NCI-H748 treated with DMSO at 0.1 percent for 48 hours (cell line): Measurements from ENCODE around the gene BEST2.

Experiments
- DNase-seq: peaks from one replicate; lab custom pipeline; 2025; lab: John Stamatoyannopoulos, UW

BEST2 gene

DNA sequence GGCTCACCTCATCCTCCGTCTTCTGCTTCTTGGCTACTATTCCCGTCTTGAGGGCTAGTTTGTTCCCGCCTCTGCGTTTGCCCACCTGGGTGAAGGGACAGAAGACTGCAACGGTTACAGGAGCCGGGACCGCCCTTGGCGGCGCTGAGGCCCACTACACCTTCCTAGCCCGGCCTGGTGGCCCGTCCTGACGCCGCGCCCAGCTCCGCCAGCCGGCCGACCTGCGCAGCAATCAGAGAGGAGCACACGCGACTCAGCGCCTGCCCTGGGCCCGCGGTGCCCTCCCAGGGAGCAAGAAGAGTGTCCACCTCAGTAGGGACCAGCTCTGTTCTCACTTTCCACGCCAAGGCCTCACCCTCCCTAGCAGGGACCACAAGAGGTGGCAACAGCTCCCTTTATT, 20.3 kb upstream of the BEST2 start:
- no peak for DNase-seq

DNA sequence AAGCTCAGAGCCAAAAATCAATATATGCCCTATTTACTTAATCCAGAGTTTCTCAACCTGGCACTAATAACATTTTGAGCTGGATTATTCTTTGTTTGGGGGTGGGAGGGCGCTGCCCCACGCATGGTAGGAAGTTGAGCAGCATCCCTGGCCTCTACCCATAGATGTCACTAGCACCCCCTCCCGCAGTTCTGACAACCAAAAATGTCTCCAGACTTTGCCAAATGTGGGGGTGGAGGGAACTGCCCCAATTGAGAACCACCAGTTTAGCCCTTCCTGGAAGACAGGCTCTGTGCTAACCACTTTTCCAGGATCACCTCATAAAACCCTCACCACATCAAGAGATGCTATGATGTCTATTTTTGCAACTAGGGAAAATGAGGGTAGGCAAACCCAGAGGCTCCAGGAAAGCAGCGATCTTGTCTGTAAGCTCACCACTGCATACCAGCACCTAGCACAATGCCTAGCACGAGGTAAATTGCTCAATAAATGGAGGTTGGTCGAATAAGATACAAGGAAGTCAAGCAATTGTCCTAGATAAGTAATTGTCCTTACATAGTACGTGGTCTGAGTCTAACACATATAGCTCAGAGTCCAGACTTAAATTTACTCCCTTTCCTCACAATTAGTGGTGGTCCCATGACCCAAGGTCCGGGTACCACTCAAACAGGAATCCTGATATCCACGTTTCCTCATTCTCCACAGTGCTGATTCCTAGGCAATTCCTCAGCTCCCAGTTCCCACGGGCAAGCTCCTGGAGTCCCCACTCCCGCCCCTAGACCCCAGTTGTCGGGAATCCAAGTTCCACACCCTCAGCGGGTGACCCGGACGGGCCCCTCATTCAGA, 18.0 kb upstream of the BEST2 start:
- DNase-seq, result no peak

DNA sequence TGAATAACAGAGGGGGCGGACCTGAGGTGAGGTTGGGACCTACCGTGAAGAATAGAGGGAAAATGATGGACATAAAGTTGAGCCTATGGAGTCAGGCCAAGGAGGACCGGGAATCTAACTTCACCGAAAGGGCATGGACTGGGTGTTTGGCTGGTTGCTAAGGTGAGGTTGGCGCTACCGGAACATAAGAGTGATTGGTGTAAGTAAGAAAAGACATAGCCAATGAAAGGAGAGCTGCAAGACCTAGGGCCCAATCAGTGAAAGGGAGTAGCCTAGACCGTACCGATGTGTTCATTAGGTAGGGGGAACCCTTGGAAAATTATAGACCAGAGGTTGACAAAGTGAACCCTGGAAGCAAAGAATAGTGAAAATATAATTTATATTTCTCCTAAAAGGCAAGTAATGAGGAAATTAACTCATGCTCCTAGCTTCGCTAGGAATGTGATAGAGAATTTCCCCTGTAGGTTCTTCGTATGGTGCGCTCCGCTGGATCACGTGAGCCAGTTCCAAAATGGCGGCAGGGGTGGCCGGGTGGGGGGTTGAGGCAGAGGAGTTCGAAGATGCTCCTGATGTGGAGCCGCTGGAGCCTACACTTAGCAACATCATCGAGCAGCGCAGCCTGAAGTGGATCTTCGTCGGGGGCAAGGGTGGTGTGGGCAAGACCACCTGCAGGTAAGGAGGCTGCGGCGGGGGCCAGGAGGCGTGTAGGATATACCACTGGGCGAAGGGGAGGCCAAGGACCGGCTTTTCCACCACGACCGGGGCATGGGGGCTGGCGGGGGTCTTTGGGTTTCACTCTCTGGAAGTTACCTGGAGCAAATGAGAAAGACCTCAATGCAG, 14.4 kb upstream of the BEST2 start, which contains the start of gene GET3:
GET3 (plus strand) TSS at position 503 of the 840 bp plus-strand sequence; CDS start at position 512, 9 bp downstream.
- DNase-seq, result peak; percentile 98

DNA sequence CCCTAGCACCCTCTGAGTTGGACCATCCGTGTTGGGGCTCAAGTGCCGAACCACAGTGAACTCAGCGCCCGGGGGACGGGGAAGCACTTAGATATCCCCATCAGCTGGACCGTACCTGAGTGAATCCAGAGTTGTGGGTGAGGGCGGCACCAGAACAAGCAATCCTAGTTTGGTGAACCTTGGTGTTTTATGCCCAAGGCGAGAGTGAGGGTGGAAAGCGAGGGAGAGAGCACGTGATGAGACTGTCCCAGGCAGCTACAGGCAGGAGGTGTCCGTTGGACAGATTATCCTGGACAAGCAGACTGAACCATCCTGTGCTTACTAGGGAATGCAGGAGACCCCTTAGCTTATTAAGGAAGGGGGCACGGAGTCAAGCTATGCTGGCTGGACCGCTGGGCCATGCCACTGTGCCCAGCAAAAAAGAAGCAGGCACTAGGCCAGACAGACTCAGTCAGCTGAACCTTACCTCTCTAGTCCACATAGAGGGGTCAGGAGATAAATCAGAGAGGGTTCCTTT, 13.7 kb upstream of the BEST2 start:
- no peak for DNase-seq

DNA sequence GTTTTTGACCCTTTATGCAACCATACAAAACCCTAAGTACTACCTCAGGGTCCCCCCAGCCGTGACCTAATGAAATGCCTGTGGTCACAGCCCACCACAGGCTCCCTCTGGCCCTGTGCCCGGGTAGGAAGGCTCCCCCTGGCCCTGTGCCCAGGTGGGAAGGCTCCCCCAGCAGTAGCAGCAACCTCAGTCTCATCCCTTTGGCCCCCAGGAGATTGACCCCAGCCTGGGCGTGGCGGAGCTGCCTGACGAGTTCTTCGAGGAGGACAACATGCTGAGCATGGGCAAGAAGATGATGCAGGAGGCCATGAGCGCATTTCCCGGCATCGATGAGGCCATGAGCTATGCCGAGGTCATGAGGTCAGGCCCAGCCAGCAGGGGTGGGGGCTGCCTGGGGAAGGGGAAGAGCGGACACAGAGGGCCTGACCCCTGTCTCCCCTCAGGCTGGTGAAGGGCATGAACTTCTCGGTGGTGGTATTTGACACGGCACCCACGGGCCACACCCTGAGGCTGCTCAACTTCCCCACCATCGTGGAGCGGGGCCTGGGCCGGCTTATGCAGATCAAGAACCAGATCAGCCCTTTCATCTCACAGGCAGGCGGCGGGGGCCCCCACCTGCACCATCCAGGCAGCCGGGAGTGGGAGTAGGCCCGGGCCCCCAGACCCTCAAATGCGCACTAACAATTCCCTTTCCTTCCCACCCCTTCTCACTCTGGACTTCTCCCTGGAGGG, 6.3 kb upstream of the BEST2 start:
- no peak for DNase-seq

DNA sequence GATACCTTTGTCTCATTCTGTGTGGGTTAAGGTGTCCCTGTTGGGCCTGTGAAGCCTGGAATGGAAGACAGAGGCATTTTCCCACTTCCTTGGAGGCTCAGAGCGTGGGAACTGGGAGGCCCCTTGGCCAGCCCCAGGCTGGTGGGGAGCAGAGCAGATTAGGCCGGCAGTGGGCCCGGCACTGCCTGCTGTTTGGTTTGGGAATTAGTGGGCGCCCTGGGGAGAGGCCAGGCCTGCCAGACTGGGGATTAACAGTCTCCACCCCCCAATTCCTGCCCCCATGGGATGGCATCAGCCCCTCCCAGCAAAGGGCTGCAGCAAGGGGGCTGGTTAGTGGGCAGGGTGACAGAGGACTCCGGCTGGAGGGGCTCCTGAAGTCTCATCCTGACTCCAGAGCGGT, 3.1 kb upstream of the BEST2 start:
- no peak for DNase-seq

DNA sequence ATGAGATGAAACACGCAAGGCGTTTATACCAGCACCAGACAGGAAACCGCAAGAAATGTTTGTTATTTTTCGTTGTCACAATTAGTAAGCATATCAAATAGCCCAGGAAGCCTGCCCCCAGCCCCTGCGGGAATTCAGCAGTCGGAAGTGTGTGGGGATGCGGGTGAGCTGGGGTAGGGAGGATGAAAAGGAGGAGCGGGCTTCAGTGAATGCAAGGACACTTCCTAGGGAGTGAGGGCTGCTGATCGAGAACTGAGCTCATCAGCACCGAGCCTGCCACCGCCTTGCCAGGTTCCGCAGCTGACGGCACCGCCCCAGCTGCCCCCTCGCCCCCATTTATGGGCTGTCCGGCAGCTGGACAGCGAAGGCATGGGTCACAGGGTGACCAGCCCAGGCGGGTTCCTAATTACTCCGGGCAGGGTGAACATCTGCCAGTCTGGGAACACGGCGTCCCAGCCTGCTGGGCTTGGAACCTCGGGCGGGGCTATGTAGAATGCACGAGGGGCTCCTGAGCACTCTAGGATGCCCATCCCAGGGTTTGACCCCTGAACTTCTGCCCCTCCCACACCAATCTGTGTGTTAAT, 1.6 kb upstream of the BEST2 start:
- no peak for DNase-seq

DNA sequence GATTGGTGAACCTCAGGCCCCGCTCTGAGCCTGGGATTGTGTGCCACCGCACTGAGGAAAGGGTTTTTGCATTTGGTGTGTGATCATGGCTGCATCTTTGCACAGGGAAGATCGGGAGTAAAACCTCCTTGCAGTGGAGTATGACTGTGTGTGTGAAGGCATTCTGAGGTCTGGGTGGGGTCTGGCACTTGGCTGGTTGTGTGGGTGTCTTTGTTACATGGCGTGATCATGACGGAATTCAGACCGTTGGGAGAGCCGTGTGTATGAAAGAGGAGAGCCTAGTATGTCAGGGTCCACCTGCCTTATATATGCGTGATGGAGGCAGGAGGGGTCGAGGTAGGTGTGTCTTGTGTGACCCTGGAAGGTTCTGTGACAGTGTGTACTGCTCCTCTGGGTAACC, 740 bp upstream of the BEST2 start:
- no peak for DNase-seq

DNA sequence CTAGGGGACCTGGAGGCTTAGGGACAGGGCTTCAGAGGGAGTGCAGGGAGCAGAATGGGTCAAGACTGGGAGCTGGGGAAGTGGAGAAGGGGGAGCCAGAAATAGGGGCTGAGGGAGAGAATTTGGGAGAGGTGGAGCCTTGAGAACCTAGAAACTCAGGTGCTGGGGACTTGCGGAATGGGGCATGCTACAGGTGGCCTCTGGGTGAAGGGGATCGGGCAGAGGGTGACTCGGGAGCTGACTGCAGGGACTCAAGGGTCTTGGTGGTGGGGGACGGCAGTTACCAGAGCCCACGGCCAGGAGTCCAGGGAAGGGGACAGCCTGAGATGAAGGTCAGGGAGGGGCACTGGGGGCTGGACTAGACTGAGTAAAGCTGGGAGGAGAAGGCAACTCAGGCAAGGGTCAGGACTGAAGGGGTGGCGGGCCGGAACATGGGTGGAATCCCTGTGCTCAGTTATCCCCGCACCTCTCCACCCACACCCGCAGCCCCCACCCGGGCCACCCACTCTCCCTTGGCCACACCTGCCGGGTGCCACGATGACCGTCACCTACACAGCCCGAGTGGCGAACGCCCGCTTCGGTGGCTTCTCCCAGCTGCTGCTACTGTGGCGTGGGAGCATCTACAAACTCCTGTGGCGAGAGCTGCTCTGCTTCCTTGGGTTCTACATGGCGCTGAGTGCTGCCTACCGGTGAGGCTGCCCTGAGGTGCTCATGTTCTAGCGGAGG, 628 bp downstream of the BEST2 start:
- DNase-seq, result no peak

DNA sequence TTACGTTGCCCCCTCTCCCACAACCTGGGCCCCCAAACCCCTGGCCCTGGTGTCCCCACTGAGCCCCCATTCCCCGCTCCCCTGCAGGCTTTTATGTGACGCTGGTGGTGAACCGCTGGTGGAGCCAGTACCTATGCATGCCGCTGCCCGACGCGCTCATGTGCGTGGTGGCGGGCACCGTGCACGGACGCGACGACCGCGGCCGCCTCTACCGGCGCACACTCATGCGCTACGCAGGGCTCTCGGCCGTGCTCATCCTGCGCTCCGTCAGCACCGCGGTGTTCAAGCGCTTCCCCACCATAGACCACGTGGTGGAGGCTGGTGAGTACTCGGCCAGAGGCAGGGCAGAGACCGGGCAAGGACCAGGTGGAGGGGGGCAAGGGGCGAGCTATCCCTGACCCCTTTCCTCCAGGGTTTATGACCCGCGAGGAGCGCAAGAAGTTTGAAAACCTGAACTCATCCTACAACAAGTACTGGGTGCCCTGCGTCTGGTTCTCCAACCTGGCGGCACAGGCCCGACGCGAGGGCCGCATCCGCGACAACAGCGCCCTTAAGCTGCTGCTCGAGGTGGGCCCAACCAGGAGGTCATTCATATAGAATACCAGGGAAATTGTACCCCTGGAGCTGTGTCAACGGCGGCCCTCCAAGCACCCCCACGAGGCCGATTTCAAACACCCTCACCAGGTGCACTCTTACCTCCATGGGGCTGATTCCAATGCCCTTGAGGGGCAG, 3.0 kb downstream of the BEST2 start:
- DNase-seq, result no peak

DNA sequence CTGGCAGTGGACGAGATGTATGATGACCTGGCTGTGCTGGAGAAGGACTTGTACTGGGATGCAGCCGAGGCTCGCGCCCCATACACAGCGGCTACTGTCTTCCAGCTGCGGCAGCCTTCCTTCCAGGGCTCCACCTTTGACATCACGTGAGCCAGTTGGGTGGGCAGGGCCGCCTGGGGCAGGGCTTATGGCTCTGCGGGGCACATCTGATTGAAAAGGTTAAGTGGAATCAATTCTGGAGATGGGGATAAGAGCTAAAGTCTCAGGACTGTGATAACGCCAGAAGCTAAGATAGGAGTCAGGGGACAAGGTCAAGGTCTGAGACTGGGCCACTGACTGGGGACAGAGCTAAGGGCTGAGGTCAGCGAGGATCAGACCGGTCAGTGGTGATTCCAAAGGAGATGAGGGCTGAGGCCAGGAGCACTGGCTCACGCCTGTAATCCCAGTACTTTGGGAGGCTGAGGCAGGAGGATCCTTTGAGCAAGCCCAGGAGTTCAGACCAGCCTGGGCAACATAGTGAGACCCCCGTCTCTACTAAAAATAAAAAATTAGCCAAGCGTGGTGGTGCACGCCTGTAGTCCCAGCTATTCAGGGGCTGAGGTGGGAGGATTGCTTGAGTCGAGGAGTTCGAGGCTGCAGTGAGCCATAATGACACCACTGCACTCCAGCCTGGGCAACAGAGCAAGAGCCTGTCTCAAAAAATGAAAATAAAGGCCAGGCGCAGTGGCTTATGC, 4.7 kb downstream of the BEST2 start:
- no peak for DNase-seq

DNA sequence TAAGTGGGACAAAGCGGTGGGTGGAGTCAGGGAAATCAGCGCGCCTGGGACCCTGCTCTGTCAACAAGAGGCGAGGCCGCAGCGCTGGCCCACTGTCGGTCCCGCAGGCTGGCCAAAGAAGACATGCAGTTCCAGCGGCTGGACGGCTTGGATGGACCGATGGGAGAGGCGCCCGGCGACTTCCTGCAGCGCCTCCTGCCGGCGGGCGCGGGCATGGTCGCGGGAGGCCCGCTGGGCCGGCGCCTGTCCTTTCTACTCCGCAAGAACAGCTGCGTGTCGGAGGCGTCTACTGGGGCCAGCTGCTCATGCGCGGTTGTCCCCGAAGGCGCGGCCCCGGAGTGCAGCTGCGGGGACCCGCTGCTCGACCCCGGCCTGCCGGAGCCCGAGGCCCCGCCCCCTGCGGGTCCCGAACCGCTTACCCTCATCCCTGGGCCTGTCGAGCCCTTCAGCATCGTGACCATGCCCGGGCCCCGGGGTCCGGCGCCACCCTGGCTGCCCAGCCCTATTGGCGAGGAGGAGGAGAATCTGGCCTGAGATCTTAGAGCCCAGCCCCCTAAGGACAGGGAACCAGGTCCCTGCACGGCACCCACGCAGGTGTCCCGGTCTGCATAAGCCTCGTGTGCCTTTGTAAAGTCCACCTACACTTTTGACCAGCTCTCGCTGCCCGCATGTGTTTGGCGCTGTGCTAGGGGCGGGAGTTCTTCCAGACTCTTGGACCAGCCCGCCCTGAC, 6.1 kb downstream of the BEST2 start:
- DNase-seq, result peak; percentile 44

DNA sequence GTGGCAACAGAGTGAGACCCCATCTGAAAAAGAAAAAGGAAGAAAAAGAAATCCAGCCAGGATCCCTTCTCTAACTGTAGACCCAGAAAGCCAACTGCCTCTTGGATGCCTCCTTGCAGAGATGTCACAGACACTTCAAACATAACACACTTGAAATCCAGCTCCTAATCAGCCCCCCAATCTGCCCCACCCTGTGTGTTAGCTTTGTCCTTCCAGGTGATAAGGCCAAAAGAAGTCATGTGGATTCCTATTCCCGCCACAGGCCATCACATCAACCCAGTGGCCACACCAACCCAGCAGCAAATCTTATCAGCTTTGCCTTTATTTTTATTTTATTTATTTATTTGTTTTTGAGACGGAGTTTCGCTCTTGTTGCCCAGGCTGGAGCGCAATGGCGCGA, 8.1 kb downstream of the BEST2 start:
- DNase-seq, result no peak

DNA sequence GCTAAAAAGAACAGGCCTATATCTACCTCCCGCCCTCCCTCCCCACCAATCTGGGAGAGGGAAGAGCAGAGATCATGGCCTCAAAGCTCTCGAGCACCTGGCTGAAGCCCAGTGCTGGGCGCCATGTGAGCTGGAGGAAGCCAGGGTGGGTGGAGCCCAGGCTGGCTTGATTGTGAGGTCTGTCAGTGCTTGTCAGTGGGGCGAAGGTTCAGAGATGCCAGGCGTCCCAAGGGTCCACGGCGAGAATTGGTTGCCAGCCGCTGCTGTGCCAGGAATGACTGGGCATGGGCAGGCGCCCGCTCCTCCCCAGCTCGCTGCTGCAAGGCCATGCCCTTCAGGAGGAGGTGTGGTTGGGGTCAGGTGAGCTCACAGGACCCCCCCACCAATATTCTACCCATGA, 11.5 kb downstream of the BEST2 start:
- no peak for DNase-seq

DNA sequence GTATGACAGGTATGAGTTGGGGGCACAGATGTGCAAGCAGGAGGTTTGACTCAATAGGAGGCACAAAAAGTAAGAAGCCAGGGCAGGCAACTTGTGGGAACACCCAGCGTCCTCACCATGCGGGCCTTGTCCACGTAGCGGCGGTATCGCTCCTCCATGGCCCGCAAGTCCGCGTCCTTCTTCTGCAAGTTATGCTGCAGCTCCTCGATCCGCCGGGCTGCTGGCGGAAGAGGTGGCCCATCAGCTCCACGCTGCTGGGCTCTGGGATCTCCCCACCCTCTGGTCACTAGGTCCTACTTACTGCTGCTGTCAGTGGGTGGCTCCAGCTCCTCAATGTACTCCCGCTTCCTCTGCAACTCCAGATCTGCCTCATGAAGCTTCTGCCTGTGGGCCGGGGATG, 13.1 kb downstream of the BEST2 start:
- DNase-seq, result no peak

DNA sequence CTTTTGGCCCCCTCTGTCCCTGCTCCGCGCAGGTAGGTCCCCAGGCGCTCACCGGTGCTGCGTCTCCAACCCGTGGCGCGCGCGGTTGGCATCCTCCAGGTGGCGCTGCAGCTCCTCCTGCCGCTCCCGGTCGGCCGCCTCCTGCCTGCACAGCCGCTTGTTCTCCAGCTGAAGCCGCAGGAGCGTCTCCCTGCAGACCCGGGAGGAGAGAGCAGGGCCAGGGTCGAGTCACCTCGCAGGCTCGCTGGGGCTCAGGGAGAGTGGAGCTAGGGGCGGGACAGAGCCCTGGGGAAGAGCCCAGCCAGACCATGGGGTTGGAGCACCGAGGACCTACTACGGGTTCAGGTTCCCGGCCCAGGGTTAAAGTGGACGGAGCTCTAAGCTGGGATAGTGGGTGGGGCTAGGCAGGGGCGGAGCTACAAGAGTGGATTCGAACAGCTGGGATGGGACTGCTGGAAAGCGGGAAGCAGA, 14.5 kb downstream of the BEST2 start:
- DNase-seq, result peak; percentile 32

DNA sequence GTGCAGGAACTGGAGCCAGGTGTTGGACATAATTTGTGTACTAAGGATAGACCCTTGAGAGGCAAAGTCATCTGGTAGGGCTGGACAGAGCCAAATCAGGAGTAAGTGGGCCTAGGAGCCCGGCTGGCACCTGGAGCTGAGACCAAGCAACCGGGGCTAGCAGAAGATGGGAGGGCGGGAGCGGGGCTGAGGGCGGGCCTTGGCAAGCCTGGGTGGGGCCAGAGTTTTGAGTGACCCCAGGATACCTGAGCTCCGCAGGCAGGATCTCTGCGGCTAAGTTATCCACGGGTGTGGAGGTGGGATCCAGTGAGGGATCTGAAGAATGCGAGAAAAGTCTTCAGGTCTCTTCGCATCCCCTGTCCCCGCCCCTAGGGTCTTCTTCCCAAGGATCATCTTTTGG, 15.6 kb downstream of the BEST2 start:
- no peak for DNase-seq

DNA sequence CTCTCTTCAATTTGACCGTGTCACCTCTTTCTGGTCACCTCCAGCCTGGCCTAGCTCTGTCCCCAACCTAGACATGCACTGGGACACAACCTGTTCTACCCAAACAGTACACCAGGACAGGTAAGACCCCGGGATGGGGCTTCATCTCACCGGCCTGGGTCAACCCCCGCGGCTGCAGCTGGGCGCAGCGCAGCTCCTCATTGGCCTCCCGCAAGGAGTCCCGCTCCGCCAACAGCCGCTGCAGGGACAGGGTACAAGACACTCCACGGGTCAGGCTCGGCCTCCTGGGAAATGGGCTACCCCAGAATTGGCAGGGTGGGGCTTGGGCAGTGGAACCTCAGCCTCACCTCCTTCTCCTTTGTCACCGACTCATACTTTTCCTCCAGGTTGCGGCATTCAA, 16.1 kb downstream of the BEST2 start:
- no peak for DNase-seq

DNA sequence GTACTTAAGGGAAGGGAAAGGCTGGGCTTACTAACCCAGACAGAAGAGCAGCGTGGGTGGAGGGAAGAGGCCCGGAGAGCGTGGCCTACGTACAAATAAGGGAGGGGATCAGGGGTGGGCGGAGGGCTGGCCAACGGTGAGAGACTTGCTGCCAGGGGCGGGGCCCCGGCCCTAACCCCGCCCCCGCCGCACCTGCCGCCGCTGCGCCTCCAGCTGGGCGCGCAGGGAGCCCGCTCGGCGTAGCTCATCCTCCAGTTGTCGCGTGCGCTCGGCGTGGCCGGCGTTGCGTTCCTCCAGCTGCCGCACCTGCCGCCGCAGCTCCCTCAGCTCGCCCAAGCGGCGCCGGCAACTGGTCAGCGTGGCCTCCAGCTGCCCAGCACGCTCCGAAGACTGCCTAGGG, 18.1 kb downstream of the BEST2 start:
- peak; percentile 78 for DNase-seq
